Measurements from ENCODE around the gene RPS6KA2. TPM values are rescaled to one million over a fixed set of nuclear protein-coding genes. Genes with fewer than 3 reads are reported as not detected.
A peak's percentile ranks its signal among the peaks of the same experiment; 100 is the strongest.

RPS6KA2 gene
- total and polyA plus RNA-seq, 7 experiments from 2014 or later: 4.5 to 17.1 (median 6.6) TPM

DNA sequence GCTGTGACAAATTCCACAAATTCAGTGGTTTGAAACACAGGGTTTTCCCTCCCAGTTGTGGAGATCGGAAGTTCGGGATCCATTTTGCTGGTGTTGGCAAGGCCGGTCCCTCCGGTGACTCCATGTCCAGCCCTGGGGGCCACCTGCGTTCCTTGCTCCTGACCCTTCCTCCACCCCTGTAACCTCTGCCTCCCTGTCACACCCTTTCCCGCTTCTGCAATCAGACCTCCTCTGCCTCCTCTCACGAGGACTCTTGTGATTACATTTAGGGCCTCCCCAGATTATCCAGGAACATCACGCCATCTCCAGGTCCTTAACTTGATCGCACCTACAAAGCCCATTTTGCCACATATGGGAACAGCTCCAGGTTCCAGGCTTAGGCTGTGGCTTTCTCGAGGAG, 12.5 kb downstream of the RPS6KA2 start:
- Mint-ChIP-seq H3K9me3 (no peaks in the 10 kb centered on the region), H3K27me3 (no peaks in the 10 kb centered on the region), H3K4me1 (peaks cover 0 to 7% (median 0%) of the 10 kb centered on the region in 7 donors), H3K4me3 (no peak overlapping the region), H3K36me3 (peaks cover 0 to 12% (median 6%) of the 10 kb centered on the region in 5 donors), H3K27ac (no peak overlapping the region)
- no peaks in the 10 kb centered on the region for H3K36me3 ChIP-seq (ENCODE audit: control insufficient read depth in 2 of 3, insufficient read depth in 3 of 3, low read length in 3 of 3)
- DNase-seq (no peak), ATAC-seq (no peak)
- H3K27me3 ChIP-seq (ENCODE audit: control insufficient read depth in 2 of 2, insufficient read depth in 2 of 2, low read length in 2 of 2): no peaks in the 10 kb centered on the region
- ChIA-PET CTCF (no interaction called here), POLR2A (interaction anchor here (1.6 kb wide), 1 partner anchor 15 kb away, joined by 3 read pairs; no protein-coding TSS in a partner anchor)
- no peak overlapping the region for H3K4me3 ChIP-seq (ENCODE audit: low read length)
- no peak overlapping the region for H3K27ac ChIP-seq (ENCODE audit: low read depth, low read length)
- intact Hi-C loops (cut with micrococcal nuclease): no loop called here
- no peaks in the 10 kb centered on the region for H3K4me1 ChIP-seq (ENCODE audit: control insufficient read depth in 2 of 2, insufficient read depth in 2 of 2, low read length in 2 of 2)
- no peaks in the 10 kb centered on the region for H3K9me3 ChIP-seq (ENCODE audit: control insufficient read depth in 2 of 3, low read length in 3 of 3)

DNA sequence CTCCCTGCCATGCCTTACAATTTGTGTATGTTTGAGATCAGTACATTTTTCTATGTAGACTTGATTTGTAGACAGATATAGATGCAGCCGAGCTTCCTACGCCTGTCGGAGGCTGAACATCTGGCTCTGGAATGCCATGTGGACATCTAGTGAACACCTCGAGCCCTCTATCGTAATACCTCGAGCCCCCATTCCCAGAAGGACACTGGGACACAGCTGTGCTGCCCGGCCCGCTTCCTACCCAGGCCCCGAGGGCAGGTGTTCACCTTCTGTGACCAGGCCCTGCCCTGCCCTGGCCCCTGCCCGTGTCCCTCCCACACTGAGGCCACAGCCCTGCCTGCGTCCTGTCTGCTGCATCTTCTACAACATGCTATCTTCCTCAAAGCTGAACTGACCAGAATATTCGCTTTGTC, 12.9 kb downstream of the RPS6KA2 start:
- CTCF ChIA-PET: interaction anchor here (0.6 kb wide), 1 partner anchor 13 kb away, joined by 3 read pairs; no protein-coding TSS in a partner anchor
- POLR2A ChIA-PET: interaction anchor here (1.6 kb wide), 1 partner anchor 16 kb away, joined by 3 read pairs; no protein-coding TSS in a partner anchor
- ATAC-seq: no peak
- Mint-ChIP-seq H3K4me3 (no peak overlapping the region), H3K27me3 (no peaks in the 10 kb centered on the region), H3K4me1 (peaks cover 0 to 7% (median 0%) of the 10 kb centered on the region in 7 donors), H3K9me3 (no peaks in the 10 kb centered on the region), H3K27ac (peak overlapping the region in 1 of 9 donors; percentile 8), H3K36me3 (peaks cover 0 to 12% (median 6%) of the 10 kb centered on the region in 5 donors)
- no peaks in the 10 kb centered on the region for H3K27me3 ChIP-seq (ENCODE audit: control insufficient read depth in 2 of 2, insufficient read depth in 2 of 2, low read length in 2 of 2)
- no peaks in the 10 kb centered on the region for H3K36me3 ChIP-seq (ENCODE audit: control insufficient read depth in 2 of 3, insufficient read depth in 3 of 3, low read length in 3 of 3)
- intact Hi-C loops (cut with micrococcal nuclease): no loop called here
- no peak overlapping the region for H3K27ac ChIP-seq (ENCODE audit: low read depth, low read length)
- no peaks in the 10 kb centered on the region for H3K4me1 ChIP-seq (ENCODE audit: control insufficient read depth in 2 of 2, insufficient read depth in 2 of 2, low read length in 2 of 2)
- H3K4me3 ChIP-seq (ENCODE audit: low read length): no peak overlapping the region
- DNase-seq: no peak
- no peaks in the 10 kb centered on the region for H3K9me3 ChIP-seq (ENCODE audit: control insufficient read depth in 2 of 3, low read length in 3 of 3)

DNA sequence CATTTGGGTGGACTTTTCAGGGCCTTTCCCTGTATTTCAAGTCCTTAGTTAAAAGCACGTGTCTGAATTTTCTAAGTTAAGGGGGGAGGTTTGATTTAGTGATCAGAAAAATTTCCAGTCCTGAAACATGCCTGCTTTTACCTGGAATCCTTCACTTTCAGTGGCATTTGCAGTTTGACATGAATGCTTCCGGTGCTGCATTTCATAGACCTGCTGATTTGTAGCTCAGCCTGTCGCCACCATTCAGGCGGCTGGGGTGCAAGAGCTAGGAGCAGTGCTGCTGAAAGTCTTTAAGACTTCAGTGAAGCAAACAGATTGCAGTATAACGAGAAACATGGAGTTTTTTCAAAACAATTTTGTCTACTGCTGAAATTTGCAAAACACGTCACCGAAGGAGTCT, 14.0 kb downstream of the RPS6KA2 start:
- Mint-ChIP-seq H3K4me3 (no peak overlapping the region), H3K36me3 (peaks cover 0 to 4% (median 0%) of the 10 kb centered on the region in 5 donors), H3K27ac (peak overlapping the region in 1 of 9 donors; percentile 84), H3K4me1 (peaks cover 0 to 7% (median 0%) of the 10 kb centered on the region in 7 donors), H3K9me3 (no peaks in the 10 kb centered on the region), H3K27me3 (no peaks in the 10 kb centered on the region)
- Histone ChIP-seq H3K36me3 (ENCODE audit: control insufficient read depth in 2 of 3, insufficient read depth in 3 of 3, low read length in 3 of 3) (no peaks in the 10 kb centered on the region), H3K27ac (ENCODE audit: low read depth, low read length) (no peak overlapping the region), H3K9me3 (ENCODE audit: control insufficient read depth in 2 of 3, low read length in 3 of 3) (no peaks in the 10 kb centered on the region), H3K4me1 (ENCODE audit: control insufficient read depth in 2 of 2, insufficient read depth in 2 of 2, low read length in 2 of 2) (no peaks in the 10 kb centered on the region), H3K27me3 (ENCODE audit: control insufficient read depth in 2 of 2, insufficient read depth in 2 of 2, low read length in 2 of 2) (no peaks in the 10 kb centered on the region), H3K4me3 (ENCODE audit: low read length) (no peak overlapping the region)
- no peak for ATAC-seq
- CTCF ChIA-PET: interaction anchor here (0.6 kb wide), 1 partner anchor 254 kb away, joined by 3 read pairs; no protein-coding TSS in a partner anchor
- intact Hi-C loops (cut with micrococcal nuclease): no loop called here
- POLR2A ChIA-PET: no interaction called here
- DNase-seq: no peak

DNA sequence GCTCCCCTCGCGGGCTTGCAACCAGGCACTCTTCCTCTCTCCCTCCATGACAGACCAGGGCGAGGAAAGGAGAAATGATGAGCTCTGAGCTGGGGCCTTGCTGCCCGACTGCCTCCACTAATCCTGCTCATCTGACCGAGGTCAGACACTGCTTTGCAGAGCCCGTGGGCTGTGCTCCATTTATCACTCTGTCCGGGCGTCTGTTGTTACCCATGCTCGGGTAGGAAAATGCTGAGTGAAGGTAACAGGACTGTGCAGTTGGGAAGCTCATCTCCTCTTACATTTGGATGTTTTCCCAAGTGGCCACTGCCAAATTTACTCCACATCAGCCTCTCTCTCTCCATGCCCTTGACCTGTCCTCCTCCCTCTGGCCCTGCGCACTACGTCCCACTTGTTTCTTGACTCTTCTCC, 14.6 kb downstream of the RPS6KA2 start:
- H3K27ac ChIP-seq (ENCODE audit: low read depth, low read length): no peak overlapping the region
- H3K27me3 ChIP-seq (ENCODE audit: control insufficient read depth in 2 of 2, insufficient read depth in 2 of 2, low read length in 2 of 2): no peaks in the 10 kb centered on the region
- Mint-ChIP-seq H3K36me3 (peaks cover 0 to 2% (median 0%) of the 10 kb centered on the region in 5 donors), H3K27ac (peak overlapping the region in 1 of 9 donors; percentile 84), H3K27me3 (no peaks in the 10 kb centered on the region), H3K9me3 (no peaks in the 10 kb centered on the region), H3K4me1 (peaks cover 0 to 7% (median 0%) of the 10 kb centered on the region in 7 donors), H3K4me3 (no peak overlapping the region)
- no peaks in the 10 kb centered on the region for H3K9me3 ChIP-seq (ENCODE audit: control insufficient read depth in 2 of 3, low read length in 3 of 3)
- POLR2A ChIA-PET: no interaction called here
- H3K4me3 ChIP-seq (ENCODE audit: low read length): no peak overlapping the region
- ATAC-seq (no peak), DNase-seq (no peak)
- intact Hi-C loops (cut with micrococcal nuclease): no loop called here
- no peaks in the 10 kb centered on the region for H3K4me1 ChIP-seq (ENCODE audit: control insufficient read depth in 2 of 2, insufficient read depth in 2 of 2, low read length in 2 of 2)
- CTCF ChIA-PET: interaction anchor here (0.6 kb wide), 1 partner anchor 254 kb away, joined by 3 read pairs; no protein-coding TSS in a partner anchor
- no peaks in the 10 kb centered on the region for H3K36me3 ChIP-seq (ENCODE audit: control insufficient read depth in 2 of 3, insufficient read depth in 3 of 3, low read length in 3 of 3)

DNA sequence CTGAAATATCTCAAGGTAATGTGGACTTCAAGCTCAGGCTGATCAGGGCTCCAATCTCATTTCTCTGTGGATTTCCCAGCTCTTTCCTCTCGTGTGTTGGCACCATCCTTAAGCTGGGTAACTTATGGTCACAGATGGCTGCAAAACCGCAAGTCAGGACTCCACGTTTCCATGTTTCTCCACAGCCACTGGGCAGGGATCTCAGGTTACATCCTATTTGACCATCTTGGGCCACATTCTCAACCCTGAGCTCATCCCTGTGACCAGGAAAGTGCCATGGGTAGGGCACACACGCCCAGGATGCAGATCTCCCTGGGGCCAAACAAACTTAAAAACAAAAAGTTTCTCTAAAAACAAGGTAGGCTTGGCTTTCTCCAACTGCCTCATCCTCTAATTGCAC, 15.4 kb downstream of the RPS6KA2 start:
- H3K36me3 Mint-ChIP-seq: no peaks in the 10 kb centered on the region
- H3K4me3 Mint-ChIP-seq: no peak overlapping the region
- no peak for ATAC-seq
- intact Hi-C loops (cut with micrococcal nuclease): no loop called here
- no peaks in the 10 kb centered on the region for H3K9me3 ChIP-seq (ENCODE audit: control insufficient read depth in 2 of 3, low read length in 3 of 3)
- H3K36me3 ChIP-seq (ENCODE audit: control insufficient read depth in 2 of 3, insufficient read depth in 3 of 3, low read length in 3 of 3): no peaks in the 10 kb centered on the region
- peaks cover 0 to 7% (median 0%) of the 10 kb centered on the region in 7 donors for H3K4me1 Mint-ChIP-seq
- no peak overlapping the region for H3K27ac Mint-ChIP-seq
- H3K4me1 ChIP-seq (ENCODE audit: control insufficient read depth in 2 of 2, insufficient read depth in 2 of 2, low read length in 2 of 2): no peaks in the 10 kb centered on the region
- DNase-seq: no peak
- no peaks in the 10 kb centered on the region for H3K27me3 Mint-ChIP-seq
- CTCF ChIA-PET: no interaction called here
- POLR2A ChIA-PET: no interaction called here
- H3K9me3 Mint-ChIP-seq: no peaks in the 10 kb centered on the region
- H3K27ac ChIP-seq (ENCODE audit: low read depth, low read length): no peak overlapping the region
- H3K27me3 ChIP-seq (ENCODE audit: control insufficient read depth in 2 of 2, insufficient read depth in 2 of 2, low read length in 2 of 2): no peaks in the 10 kb centered on the region
- H3K4me3 ChIP-seq (ENCODE audit: low read length): no peak overlapping the region

DNA sequence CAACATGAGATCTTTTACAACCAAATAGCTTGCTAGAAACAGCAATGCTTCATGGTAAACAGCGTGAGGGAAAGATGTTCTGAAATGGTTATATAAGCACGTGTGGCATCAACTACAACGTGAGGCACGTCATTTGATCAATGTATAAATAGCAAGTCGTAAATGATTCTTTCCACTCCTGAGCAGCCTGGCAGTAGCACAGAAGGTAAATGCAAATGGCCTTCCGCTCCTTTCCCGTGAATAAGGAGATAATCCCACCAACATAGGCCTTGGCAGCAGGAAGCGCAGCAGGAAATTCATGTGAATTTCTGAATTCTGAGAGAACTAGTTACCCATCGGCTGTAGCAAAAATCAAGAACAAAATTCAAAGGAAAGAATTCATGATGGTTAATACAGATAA, 17.0 kb downstream of the RPS6KA2 start:
- Mint-ChIP-seq H3K9me3 (no peaks in the 10 kb centered on the region), H3K4me3 (no peak overlapping the region), H3K27me3 (no peaks in the 10 kb centered on the region), H3K4me1 (peaks cover 0 to 5% (median 0%) of the 10 kb centered on the region in 7 donors), H3K36me3 (peaks cover 0 to 2% (median 0%) of the 10 kb centered on the region in 5 donors), H3K27ac (no peak overlapping the region)
- no peaks in the 10 kb centered on the region for H3K36me3 ChIP-seq (ENCODE audit: control insufficient read depth in 2 of 3, insufficient read depth in 3 of 3, low read length in 3 of 3)
- H3K9me3 ChIP-seq (ENCODE audit: control insufficient read depth in 2 of 3, low read length in 3 of 3): no peaks in the 10 kb centered on the region
- ChIA-PET CTCF (no interaction called here), POLR2A (no interaction called here)
- no peak overlapping the region for H3K27ac ChIP-seq (ENCODE audit: low read depth, low read length)
- intact Hi-C loops (cut with micrococcal nuclease): no loop called here
- no peak overlapping the region for H3K4me3 ChIP-seq (ENCODE audit: low read length)
- no peak for ATAC-seq
- H3K27me3 ChIP-seq (ENCODE audit: control insufficient read depth in 2 of 2, insufficient read depth in 2 of 2, low read length in 2 of 2): no peaks in the 10 kb centered on the region
- no peaks in the 10 kb centered on the region for H3K4me1 ChIP-seq (ENCODE audit: control insufficient read depth in 2 of 2, insufficient read depth in 2 of 2, low read length in 2 of 2)
- no peak for DNase-seq

DNA sequence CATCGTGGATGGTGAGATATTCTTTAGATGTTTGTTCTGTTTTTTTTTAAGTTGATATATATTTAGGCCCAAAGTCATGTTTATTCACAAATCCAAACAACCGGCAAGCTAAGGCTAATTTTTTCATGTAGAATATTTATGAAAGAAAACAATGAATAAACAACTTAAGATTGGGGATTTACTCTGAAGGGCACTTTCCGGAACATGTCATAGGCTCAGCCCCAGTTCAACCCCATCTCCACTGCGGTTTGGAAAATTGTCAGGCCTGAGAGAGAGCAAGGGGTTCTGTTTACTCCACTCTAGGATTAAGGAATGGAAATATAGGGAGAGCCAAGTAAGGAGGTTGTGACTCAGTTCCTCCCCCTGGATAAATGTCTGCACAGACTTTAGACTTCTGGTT, 18.3 kb downstream of the RPS6KA2 start:
- no peak for ATAC-seq
- Mint-ChIP-seq H3K27me3 (no peaks in the 10 kb centered on the region), H3K27ac (peak overlapping the region in 1 of 9 donors; percentile 44), H3K4me1 (no peaks in the 10 kb centered on the region), H3K4me3 (no peak overlapping the region), H3K9me3 (no peaks in the 10 kb centered on the region), H3K36me3 (peaks cover 0 to 4% (median 0%) of the 10 kb centered on the region in 5 donors)
- intact Hi-C loops (cut with micrococcal nuclease): no loop called here
- Histone ChIP-seq H3K27ac (ENCODE audit: low read depth, low read length) (no peak overlapping the region), H3K4me1 (ENCODE audit: control insufficient read depth in 2 of 2, insufficient read depth in 2 of 2, low read length in 2 of 2) (no peaks in the 10 kb centered on the region), H3K27me3 (ENCODE audit: control insufficient read depth in 2 of 2, insufficient read depth in 2 of 2, low read length in 2 of 2) (no peaks in the 10 kb centered on the region), H3K36me3 (ENCODE audit: control insufficient read depth in 2 of 3, insufficient read depth in 3 of 3, low read length in 3 of 3) (no peaks in the 10 kb centered on the region), H3K4me3 (ENCODE audit: low read length) (no peak overlapping the region), H3K9me3 (ENCODE audit: control insufficient read depth in 2 of 3, low read length in 3 of 3) (no peaks in the 10 kb centered on the region)
- no peak for DNase-seq
- ChIA-PET POLR2A (no interaction called here), CTCF (no interaction called here)
